Cardiac fibroblast (primary cell): ENCODE measurements around the gene SCNN1G.

Experiments used
- DNase-seq, 2 donors: peaks; one replicate each; pipeline versions ENCODE4 v3.0.0 to v3.0.0-alpha.2; 2010; ENCODE audit warnings: low read depth in 2 of 2
- H3K4me3 ChIP-seq, 2 donors: replicated peaks in 1 of 2; 1 replicate in 1 of 2; 2 replicates in 1 of 2; pipeline ENCODE4 v1.5.1; 2011; ENCODE audit warnings: low read depth in 2 of 2, low read length in 2 of 2, mild to moderate bottlenecking in 2 of 2, moderate library complexity in 1 of 2
- TF ChIP-seq, protein P1 (sequence below): IDR thresholded peaks from one replicate; pipeline ENCODE4 v1.5.1; 2011; ENCODE audit warnings: low read depth, mild to moderate bottlenecking, low read length, inconsistent platforms

Gene SCNN1G

DNA sequence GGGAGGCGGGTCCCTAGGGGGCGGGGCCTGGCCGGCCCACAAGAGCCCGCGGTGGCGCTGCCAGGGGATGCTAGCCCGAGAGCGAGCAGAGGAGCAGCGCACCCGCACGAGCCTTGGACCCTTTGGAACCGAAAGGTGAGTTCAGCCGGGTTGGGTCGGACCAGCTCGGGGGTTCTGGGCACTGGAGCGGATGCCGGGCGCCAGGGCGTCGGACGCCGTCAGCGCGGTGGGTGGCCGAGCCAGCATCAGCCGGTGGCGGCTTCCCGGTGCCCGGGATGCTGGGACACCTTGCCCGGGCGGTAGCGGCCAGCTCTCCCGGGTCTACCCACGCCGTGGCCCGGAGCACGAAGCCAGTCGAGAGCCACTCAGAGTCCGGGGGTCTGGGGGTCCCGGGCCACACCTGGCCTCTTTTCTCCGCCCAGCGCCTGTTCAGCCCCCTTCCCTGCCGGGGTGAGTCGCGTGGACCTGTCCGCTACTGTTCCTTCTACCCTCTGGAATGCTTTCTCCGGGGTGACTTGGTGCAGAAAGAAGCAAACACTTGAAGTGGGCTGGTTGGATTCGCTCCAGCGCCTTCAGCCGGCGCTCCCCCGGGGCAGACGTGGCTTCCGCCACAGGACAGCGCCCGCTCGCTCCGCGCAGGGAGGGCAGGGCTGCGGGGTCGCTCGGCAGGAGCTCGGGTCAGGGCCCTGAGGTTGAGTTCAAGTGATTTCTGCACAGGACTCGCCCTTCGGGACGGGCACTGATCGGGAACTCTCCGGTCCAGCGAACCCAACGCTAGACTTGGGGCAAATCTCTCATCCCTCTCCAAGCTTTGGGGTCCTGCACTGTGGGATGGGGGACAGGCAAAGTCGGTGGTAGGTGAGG lies at the start of gene SCNN1G:
Gene SCNN1G (plus strand): TSS at position 67 of the 864 bp plus-strand sequence. CDS start 3,527 bp downstream, outside the sequence.
- no peak for DNase-seq
- TF ChIP-seq, protein P1, sequence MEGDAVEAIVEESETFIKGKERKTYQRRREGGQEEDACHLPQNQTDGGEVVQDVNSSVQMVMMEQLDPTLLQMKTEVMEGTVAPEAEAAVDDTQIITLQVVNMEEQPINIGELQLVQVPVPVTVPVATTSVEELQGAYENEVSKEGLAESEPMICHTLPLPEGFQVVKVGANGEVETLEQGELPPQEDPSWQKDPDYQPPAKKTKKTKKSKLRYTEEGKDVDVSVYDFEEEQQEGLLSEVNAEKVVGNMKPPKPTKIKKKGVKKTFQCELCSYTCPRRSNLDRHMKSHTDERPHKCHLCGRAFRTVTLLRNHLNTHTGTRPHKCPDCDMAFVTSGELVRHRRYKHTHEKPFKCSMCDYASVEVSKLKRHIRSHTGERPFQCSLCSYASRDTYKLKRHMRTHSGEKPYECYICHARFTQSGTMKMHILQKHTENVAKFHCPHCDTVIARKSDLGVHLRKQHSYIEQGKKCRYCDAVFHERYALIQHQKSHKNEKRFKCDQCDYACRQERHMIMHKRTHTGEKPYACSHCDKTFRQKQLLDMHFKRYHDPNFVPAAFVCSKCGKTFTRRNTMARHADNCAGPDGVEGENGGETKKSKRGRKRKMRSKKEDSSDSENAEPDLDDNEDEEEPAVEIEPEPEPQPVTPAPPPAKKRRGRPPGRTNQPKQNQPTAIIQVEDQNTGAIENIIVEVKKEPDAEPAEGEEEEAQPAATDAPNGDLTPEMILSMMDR: no peak
- peak within 1 kb of the TSS; percentile 13 to 26 for H3K4me3 ChIP-seq

- TF ChIP-seq, protein P1: no peak
- peak; percentile 38 to 57 for DNase-seq
- peak overlapping the region in 1 of 2 donors; percentile 5 for H3K4me3 ChIP-seq
Measured at GRCh38 chr16:23132775-23133463, 49.6 kb upstream of the SCNN1G start.

DNA sequence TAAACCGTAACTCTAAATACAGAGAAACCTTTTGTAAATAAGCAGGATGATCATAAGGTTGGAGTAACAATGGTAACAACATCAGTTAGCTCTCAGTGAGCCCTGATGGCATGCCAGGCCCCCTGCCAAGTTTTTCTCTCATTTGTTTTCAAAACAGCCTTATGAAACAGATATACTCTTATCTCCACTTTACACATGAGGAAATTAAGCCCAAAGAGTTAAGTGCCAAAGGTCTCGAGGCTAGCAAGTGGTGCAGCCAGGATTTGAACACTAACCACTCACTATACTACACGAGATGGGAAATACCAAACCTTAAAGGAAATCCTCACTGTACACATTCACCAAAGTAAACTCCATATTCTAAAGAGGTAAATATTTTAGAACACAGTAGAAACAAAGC lies 48.3 kb upstream of the SCNN1G start:
- peak; percentile 22 to 77 for DNase-seq
- no peak overlapping the region for H3K4me3 ChIP-seq
- TF ChIP-seq, protein P1: no peak

DNA sequence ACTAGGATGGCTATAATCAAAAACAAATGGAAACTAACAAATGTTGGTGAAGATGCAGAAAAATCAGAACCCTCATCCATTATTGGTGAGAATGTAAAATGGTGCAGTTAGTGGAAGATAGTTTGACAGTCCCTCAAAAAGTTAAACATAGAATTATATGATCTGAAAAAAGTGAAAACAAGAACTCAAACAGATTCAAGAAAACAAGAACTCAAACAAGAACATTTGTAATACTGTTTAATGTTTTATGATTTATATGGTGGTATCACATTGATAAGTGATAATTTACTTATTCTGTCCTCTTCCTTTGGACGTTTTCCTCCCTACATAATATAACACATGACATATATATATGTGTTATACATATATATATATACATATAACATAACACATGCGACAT lies 45.3 kb upstream of the SCNN1G start:
- TF ChIP-seq, protein P1: no peak
- H3K4me3 ChIP-seq: no peak overlapping the region
- DNase-seq: no peak

GRCh38 chr16:23137818-23138217 lies 44.7 kb upstream of the SCNN1G start:
- DNase-seq: no peak
- no peak overlapping the region for H3K4me3 ChIP-seq
- TF ChIP-seq, protein P1: no peak

GRCh38 chr16:23140107-23140506 lies 42.4 kb upstream of the SCNN1G start:
- TF ChIP-seq, protein P1: no peak
- no peak for DNase-seq
- H3K4me3 ChIP-seq: no peak overlapping the region
